BE2C (cell line): ENCODE measurements around the gene ELN.

Experiments used
- DNase-seq: peaks from one replicate; pipeline ENCODE4 v3.0.0-alpha.2; 2020
- H3K27me3 ChIP-seq: fragments of 250-450 bp; sonication (Bioruptor Pico); 2 replicates; pipeline ENCODE4 v1.5.1; 2020; ENCODE audit warnings: mild to moderate bottlenecking
- H3K36me3 ChIP-seq: fragments of 250-450 bp; sonication (Bioruptor Pico); 2 replicates; pipeline ENCODE4 v1.5.1; 2020; ENCODE audit warnings: mild to moderate bottlenecking
- H3K4me1 ChIP-seq: fragments of 250-450 bp; sonication (Bioruptor Pico); 2 replicates; pipeline ENCODE4 v1.5.1; 2020
- H3K4me3 ChIP-seq: 2 replicates; pipeline ENCODE4 v1.5.1; 2011; ENCODE audit warnings: low read depth, low read length
- H3K9me3 ChIP-seq: fragments of 250-450 bp; sonication (Bioruptor Pico); 2 replicates; pipeline ENCODE4 v1.5.1; 2020
- TF ChIP-seq, protein P1 (sequence below): IDR thresholded peaks from 2 replicates; pipeline ENCODE4 v1.5.1; 2012; ENCODE audit warnings: mild to moderate bottlenecking, low read depth, low read length

The ELN gene

DNA sequence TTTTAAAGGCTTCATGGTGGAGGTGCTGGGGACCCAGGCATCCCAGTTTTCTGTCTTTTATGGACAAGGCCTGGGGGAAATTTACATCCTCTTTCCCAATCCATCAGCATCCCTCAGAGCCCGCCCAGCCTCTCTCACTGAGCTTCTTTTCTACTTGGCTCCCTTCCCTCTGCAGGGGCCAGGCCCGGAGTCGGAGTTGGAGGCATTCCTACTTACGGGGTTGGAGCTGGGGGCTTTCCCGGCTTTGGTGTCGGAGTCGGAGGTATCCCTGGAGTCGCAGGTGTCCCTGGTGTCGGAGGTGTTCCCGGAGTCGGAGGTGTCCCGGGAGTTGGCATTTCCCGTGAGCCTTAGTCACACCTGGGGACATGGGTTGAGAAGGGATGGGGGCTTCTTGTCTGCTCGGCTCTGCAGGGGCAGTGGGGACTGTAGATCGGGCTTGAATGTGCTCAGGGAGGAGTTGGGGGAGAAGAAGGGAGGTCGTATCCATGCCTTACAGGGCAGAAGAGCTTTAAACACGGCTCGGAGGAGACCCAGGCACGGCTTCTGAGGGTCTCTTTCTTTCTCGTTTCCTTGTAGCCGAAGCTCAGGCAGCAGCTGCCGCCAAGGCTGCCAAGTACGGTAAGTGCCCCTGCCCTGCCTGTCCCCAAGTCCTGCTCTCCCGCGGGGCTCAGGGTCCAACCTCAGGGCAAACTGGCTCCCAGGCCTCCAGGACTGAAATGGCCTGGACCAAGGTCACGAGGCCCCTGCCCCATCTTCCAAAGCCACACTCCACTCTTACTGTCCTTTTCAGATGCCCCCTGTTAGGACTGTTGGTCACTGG lies 28.3 kb downstream of the ELN start:
- Histone ChIP-seq H3K4me1 (peaks cover 3% of the 10 kb centered on the region; the same call in 1 of the 2 replicates), H3K9me3 (no peaks in the 10 kb centered on the region), H3K27me3 (no peaks in the 10 kb centered on the region), H3K36me3 (no peaks in the 10 kb centered on the region), H3K4me3 (no peak overlapping the region)
- TF ChIP-seq, protein P1, sequence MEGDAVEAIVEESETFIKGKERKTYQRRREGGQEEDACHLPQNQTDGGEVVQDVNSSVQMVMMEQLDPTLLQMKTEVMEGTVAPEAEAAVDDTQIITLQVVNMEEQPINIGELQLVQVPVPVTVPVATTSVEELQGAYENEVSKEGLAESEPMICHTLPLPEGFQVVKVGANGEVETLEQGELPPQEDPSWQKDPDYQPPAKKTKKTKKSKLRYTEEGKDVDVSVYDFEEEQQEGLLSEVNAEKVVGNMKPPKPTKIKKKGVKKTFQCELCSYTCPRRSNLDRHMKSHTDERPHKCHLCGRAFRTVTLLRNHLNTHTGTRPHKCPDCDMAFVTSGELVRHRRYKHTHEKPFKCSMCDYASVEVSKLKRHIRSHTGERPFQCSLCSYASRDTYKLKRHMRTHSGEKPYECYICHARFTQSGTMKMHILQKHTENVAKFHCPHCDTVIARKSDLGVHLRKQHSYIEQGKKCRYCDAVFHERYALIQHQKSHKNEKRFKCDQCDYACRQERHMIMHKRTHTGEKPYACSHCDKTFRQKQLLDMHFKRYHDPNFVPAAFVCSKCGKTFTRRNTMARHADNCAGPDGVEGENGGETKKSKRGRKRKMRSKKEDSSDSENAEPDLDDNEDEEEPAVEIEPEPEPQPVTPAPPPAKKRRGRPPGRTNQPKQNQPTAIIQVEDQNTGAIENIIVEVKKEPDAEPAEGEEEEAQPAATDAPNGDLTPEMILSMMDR = no peak
- DNase-seq = no peak

DNA sequence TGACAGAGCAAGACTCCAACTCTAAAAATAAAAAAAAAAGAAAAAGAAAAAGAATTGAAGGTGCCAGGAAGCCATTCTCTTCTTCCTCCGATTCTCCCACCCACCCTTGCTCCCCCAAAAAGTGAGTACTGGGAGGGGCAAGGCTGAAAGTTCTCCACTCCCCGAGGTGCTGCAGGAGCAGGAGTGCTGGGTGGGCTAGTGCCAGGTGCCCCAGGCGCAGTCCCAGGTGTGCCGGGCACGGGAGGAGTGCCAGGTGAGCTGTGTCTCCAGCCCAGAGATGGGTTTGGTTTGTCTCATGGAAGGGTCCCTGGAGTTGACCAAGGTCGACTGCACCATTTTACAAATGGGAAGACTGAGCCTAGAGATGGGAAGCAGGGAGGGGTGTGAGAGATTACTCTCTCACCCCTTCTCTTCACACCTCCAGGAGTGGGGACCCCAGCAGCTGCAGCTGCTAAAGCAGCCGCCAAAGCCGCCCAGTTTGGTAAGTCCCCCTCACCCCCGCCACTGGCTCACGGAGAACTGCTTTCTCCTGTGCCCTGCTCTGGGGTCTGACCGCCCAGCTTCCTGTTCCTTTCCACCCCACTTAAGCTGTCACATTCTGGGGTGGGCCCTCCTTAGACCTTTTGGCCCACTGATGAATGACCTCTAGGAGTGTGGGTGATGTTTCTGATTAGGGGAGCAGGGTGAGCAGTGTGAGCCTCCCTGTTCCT lies 29.4 kb downstream of the ELN start:
- no peaks in the 10 kb centered on the region for H3K4me1 ChIP-seq
- H3K36me3 ChIP-seq = no peaks in the 10 kb centered on the region
- no peaks in the 10 kb centered on the region for H3K9me3 ChIP-seq
- H3K4me3 ChIP-seq = no peak overlapping the region
- no peak for DNase-seq
- no peaks in the 10 kb centered on the region for H3K27me3 ChIP-seq
- TF ChIP-seq, protein P1 = no peak

DNA sequence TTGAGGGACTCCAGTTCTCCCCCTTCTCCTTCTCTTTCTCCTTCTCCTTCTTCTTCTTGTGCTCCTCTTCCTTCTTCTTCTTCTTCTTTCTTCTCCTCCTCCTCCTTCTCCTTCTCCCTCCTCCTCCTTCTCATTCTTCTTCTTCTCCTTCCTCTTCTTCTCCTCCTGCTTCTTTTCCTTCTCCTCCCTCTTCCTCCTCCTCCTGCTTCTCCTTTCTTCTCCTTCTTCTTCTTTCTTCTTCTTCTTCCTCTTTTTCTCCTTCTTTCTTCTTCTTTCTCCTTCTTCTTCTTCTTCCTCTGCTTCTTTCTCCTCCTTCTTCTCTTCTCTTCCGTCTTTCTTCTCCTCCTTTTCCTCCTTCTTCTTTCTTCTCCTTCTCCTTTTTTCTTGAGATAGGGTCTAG lies 30.0 kb downstream of the ELN start:
- H3K4me3 ChIP-seq = no peak overlapping the region
- no peaks in the 10 kb centered on the region for H3K36me3 ChIP-seq
- H3K9me3 ChIP-seq = no peaks in the 10 kb centered on the region
- TF ChIP-seq, protein P1 = no peak
- no peak for DNase-seq
- H3K4me1 ChIP-seq = no peaks in the 10 kb centered on the region
- no peaks in the 10 kb centered on the region for H3K27me3 ChIP-seq

DNA sequence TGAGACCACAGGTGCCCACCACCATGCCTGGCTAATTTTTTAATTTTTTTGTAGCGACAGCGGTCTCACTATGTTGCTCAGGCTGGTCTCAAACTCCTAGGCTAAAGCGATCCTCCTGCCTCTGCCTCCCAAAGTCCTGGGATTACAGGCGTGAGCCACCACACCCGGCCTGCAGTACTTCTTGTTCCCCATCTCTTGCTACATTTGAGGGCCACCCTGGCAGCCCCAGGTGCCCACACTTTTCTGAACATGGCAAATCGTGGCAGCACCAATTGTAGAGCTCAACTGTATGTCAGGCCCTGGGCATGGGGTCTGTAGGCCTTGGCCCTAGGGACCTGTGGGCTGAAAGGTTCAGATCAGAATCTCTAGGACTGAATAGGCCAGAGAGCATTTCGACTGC lies 30.5 kb downstream of the ELN start:
- Histone ChIP-seq H3K4me3 (no peak overlapping the region), H3K36me3 (no peaks in the 10 kb centered on the region), H3K4me1 (no peaks in the 10 kb centered on the region), H3K9me3 (no peaks in the 10 kb centered on the region), H3K27me3 (no peaks in the 10 kb centered on the region)
- TF ChIP-seq, protein P1 = no peak
- no peak for DNase-seq

DNA sequence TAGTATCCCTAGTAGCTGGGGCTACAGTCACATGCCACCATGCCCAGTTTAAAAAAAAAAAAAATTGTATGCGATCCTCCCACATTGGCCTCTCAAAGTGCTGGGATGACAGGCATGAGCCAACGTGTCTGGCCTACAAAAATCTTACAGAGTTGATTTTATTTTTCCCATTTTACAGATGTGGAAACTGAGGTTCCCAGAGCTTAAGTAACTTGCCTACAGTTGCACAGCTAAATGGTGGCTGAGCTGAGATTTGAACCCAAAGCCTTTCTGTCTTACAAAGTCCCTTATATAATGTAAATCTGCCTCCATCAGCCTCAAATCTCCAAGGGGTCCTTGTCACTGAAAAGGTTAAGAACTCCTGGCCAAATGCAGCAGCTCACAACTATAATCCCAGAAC lies 31.1 kb downstream of the ELN start:
- TF ChIP-seq, protein P1 = no peak
- no peaks in the 10 kb centered on the region for H3K9me3 ChIP-seq
- no peak overlapping the region for H3K4me3 ChIP-seq
- DNase-seq = no peak
- no peaks in the 10 kb centered on the region for H3K36me3 ChIP-seq
- no peaks in the 10 kb centered on the region for H3K4me1 ChIP-seq
- H3K27me3 ChIP-seq = no peaks in the 10 kb centered on the region
